HepG2 (cell line): ENCODE data around the gene ST3GAL2. TPM values are rescaled to one million over a fixed set of nuclear protein-coding genes. Genes with fewer than 3 reads are reported as not detected.

Experiments
- GMEB1 ChIP-seq: sonication (generic); formaldehyde crosslinking; IDR thresholded peaks from 2 replicates; pipeline ENCODE4 v1.5.1; 2020; ENCODE audit warnings: missing genetic modification reagents, mild to moderate bottlenecking, borderline replicate concordance
- HDAC2 ChIP-seq: sonication (generic); formaldehyde crosslinking; IDR thresholded peaks from 2 replicates; pipeline ENCODE4 v1.4.0; 2020; ENCODE audit warnings: missing genetic modification reagents
- NR2F1 ChIP-seq, 2 experiments: fragments of 450-650 bp in 1 of 2; formaldehyde crosslinking in 1 of 2; IDR thresholded peaks; 2 replicates each; pipeline versions ENCODE4 v1.5.0 to v1.6.1; 2016 to 2020; ENCODE audit warnings: mild to moderate bottlenecking in 1 of 2, missing compliant biosample characterization in 1 of 2, missing genetic modification reagents in 1 of 2, moderate library complexity in 1 of 2
- PAXIP1 ChIP-seq: sonication (generic); formaldehyde crosslinking; conservative IDR thresholded peaks from 2 replicates; pipeline ENCODE4 v1.4.0; 2020; ENCODE audit warnings: mild to moderate bottlenecking, missing genetic modification reagents, moderate library complexity
- RFXAP ChIP-seq: sonication (generic); formaldehyde crosslinking; IDR thresholded peaks from 2 replicates; pipeline ENCODE4 v1.4.0; 2020; ENCODE audit warnings: missing genetic modification reagents, borderline replicate concordance
- TFAP4 ChIP-seq: sonication (generic); IDR thresholded peaks from 2 replicates; pipeline ENCODE4 v1.6.1; 2016; ENCODE audit warnings: low read depth, borderline replicate concordance
- ZBTB4 ChIP-seq: sonication (generic); formaldehyde crosslinking; IDR thresholded peaks from 2 replicates; pipeline ENCODE4 v1.4.0; 2020; ENCODE audit warnings: missing genetic modification reagents, mild to moderate bottlenecking, borderline replicate concordance
- ZFY ChIP-seq: sonication (generic); formaldehyde crosslinking; IDR thresholded peaks from 2 replicates; pipeline ENCODE4 v1.4.0; 2020; ENCODE audit warnings: missing genetic modification reagents
- ZKSCAN1 ChIP-seq: fragments of 150-350 bp; IDR thresholded peaks from 2 replicates; pipeline ENCODE4 v1.6.1; 2014; ENCODE audit warnings: low read length
- ZNF207 ChIP-seq: fragments of 450-650 bp; IDR thresholded peaks from 2 replicates; pipeline ENCODE4 v1.6.1; 2016; ENCODE audit warnings: antibody characterized with exemption, borderline replicate concordance
- ZNF263 ChIP-seq: sonication (generic); formaldehyde crosslinking; IDR thresholded peaks from 2 replicates; pipeline ENCODE4 v1.4.0; 2020; ENCODE audit warnings: missing genetic modification reagents
- ZNF567 ChIP-seq: sonication (generic); formaldehyde crosslinking; IDR thresholded peaks from 2 replicates; pipeline ENCODE4 v1.8.1; 2023; ENCODE audit warnings: mild to moderate bottlenecking, missing genetic modification reagents, borderline replicate concordance
- ZNF615 ChIP-seq: sonication (generic); formaldehyde crosslinking; IDR thresholded peaks from 2 replicates; pipeline ENCODE4 v1.5.0; 2020; ENCODE audit warnings: mild to moderate bottlenecking, missing genetic modification reagents, borderline replicate concordance
- ZNF780A ChIP-seq: sonication (generic); formaldehyde crosslinking; IDR thresholded peaks from 2 replicates; pipeline ENCODE4 v1.8.0; 2022; ENCODE audit warnings: mild to moderate bottlenecking, missing genetic modification reagents, moderate library complexity
- ZNF816 ChIP-seq: sonication (generic); formaldehyde crosslinking; IDR thresholded peaks from 2 replicates; pipeline ENCODE4 v1.8.0; 2022; ENCODE audit warnings: missing genetic modification reagents, mild to moderate bottlenecking, borderline replicate concordance
- polyA plus RNA-seq, 8 experiments: library from polyadenylated mRNA; depleted of rRNA in 3 of 8; stranded (reverse) in 7 of 8; unstranded in 1 of 8; fragments of >200 nt; fragmentation: Illumina TruSeq in 4 of 8; extraction: Trizol in 4 of 8; gene quantifications; 2 replicates each; pipeline versions ENCODE4 v1.2.1 to v1.2.3, GENCODE V29; 2011 to 2016; ENCODE audit warnings: low read depth in 4 of 8, missing spikeins in 1 of 8, mixed read lengths in 1 of 8; ENCODE audit not compliant: insufficient read depth in 1 of 8
- total RNA-seq, 5 experiments: library from RNA; depleted of rRNA; stranded (reverse); fragments of >200 nt; fragmentation: Illumina TruSeq; extraction: Trizol; gene quantifications; 2 replicates each; pipeline ENCODE4 v1.2.3, GENCODE V29; 2016; ENCODE audit warnings: low read depth in 1 of 5

The ST3GAL2 gene
- total and polyA plus RNA-seq, 2 of the 13 experiments (the other 11 are each of a cell fraction or from before 2014, with no cell fraction given) = 16.3 to 24.9 TPM

- TF ChIP-seq ZBTB4 (CRISPR knock-in tag) (peak; percentile 49; the same call in 1 of the 2 replicates), NR2F1 (CRISPR knock-in tag; IDR thresholded peaks at IDR 0.05) (no peak), ZNF780A (CRISPR knock-in tag) (no peak), ZNF207 (no peak), ZKSCAN1 (no peak), ZFY (CRISPR knock-in tag) (peak; percentile 41; the same call in 1 of the 2 replicates), HDAC2 (CRISPR knock-in tag) (0 out of 2 replicates have a peak, but pooled peaks have one; percentile 33), ZNF567 (CRISPR knock-in tag) (no peak), PAXIP1 (CRISPR knock-in tag) (no peak), ZNF263 (peak; percentile 39; the same call in 1 of the 2 replicates), RFXAP (0 out of 2 replicates have a peak, but pooled peaks have one; percentile 26), ZNF615 (CRISPR knock-in tag) (no peak), GMEB1 (CRISPR knock-in tag) (0 out of 2 replicates have a peak, but pooled peaks have one; percentile 25), ZNF816 (CRISPR knock-in tag) (no peak), TFAP4 (peak; percentile 20; the same call in 1 of the 2 replicates)
Measured at GRCh38 chr16:70418274-70418992, 20.5 kb downstream of the ST3GAL2 start (continued).
